ENCODE data around the gene AP4B1. TPM values are rescaled to one million over a fixed set of nuclear protein-coding genes. Genes with fewer than 3 reads are reported as not detected.

AP4B1 gene
- total and polyA plus RNA-seq, 9 of the 15 experiments (the other 6 are each of a cell fraction or from before 2014, with no cell fraction given), result 15.8 to 36.5 (median 24.6) TPM

GRCh38 chr1:113918243-113918642 is 13.6 kb upstream of the AP4B1 start:
- Histone ChIP-seq H3K9me1 (ENCODE audit: control insufficient read depth, insufficient read depth, low read length) (peaks cover 3% of the 10 kb centered on the region), H3K27me3 (ENCODE audit: control insufficient read depth in 2 of 2, insufficient read depth in 2 of 2, low read length in 2 of 2) (no peaks in the 10 kb centered on the region), H3K4me1 (replicated peaks in 1 of 2; ENCODE audit: control insufficient read depth in 2 of 2, insufficient read depth in 2 of 2, low read length in 2 of 2) (peaks cover 18 to 45% of the 10 kb centered on the region in 2 experiments; a peak in 4 of 5 replicates), H3K36me3 (ENCODE audit: control insufficient read depth, insufficient read depth, low read length) (peaks cover 3% of the 10 kb centered on the region; the same call in 2 of the 3 replicates), H4K20me1 (replicated peaks; ENCODE audit: control insufficient read depth, insufficient read depth, low read length) (no peaks in the 10 kb centered on the region), H3K9me3 (replicated peaks; ENCODE audit: control insufficient read depth, insufficient read depth, low read depth, low read length) (no peaks in the 10 kb centered on the region), H2AFZ (ENCODE audit: low read depth, low read length) (no peak overlapping the region), H3K9ac (ENCODE audit: insufficient read depth in 1 of 2, low read depth in 2 of 2, low read length in 2 of 2) (no peak overlapping the region), H3K4me2 (ENCODE audit: insufficient read depth, low read length) (no peak overlapping the region), H3K4me3 (no peak overlapping the region), H3K27ac (ENCODE audit: extremely low read depth, low read depth, low read length) (no peak overlapping the region), H3K79me2 (ENCODE audit: control insufficient read depth, insufficient read depth, low read length) (peaks cover 17% of the 10 kb centered on the region)
- no TSS peak for BruUV-seq (replicated peaks)
- peak; percentile 10; the same call in 2 of the 3 replicates for ATAC-seq
- FAIRE-seq, result peak; percentile 52
- in situ Hi-C loops (cut with MboI) (no loop called here), intact Hi-C loops (cut with micrococcal nuclease) (no loop called here)
- ChIA-PET POLR2A (interaction anchor here (1.4 to 6.5 kb wide), 3 partner anchors 9 to 13 kb away, joined by 4 to 64 read pairs (median 4); partner anchors contain the start of genes DCLRE1B and HIPK1), CTCF (ENCODE audit: low intra/inter-chr PET ratio) (no interaction called here)
- DNase-seq (ENCODE audit: extremely low read depth in 1 of 4, low spot score in 3 of 4), result peak in 2 of 4 experiments; percentile 51 to 60
- TF ChIP-seq MLLT1 (IDR thresholded peaks at IDR 0.05), result no peak
- TF ChIP-seq MTA2 (IDR thresholded peaks at IDR 0.05; ENCODE audit: low read depth), result no peak
- TF ChIP-seq SNRNP70 (optimal IDR thresholded peaks at IDR 0.05; ENCODE audit: low read depth, low read length), result no peak
- TF ChIP-seq ZNF561 (CRISPR knock-in tag; conservative IDR thresholded peaks at IDR 0.05), result no peak
- peak; percentile 59 for TF ChIP-seq CBFA2T3 (IDR thresholded peaks at IDR 0.05)
- TF ChIP-seq TAL1 (IDR thresholded peaks at IDR 0.05), result peak; percentile 17; the same call in 1 of the 2 replicates
- TF ChIP-seq KDM4B (IDR thresholded peaks at IDR 0.05; ENCODE audit: borderline replicate concordance in 2 of 2, low read depth in 1 of 2), result no peak
- TF ChIP-seq, protein P1, sequence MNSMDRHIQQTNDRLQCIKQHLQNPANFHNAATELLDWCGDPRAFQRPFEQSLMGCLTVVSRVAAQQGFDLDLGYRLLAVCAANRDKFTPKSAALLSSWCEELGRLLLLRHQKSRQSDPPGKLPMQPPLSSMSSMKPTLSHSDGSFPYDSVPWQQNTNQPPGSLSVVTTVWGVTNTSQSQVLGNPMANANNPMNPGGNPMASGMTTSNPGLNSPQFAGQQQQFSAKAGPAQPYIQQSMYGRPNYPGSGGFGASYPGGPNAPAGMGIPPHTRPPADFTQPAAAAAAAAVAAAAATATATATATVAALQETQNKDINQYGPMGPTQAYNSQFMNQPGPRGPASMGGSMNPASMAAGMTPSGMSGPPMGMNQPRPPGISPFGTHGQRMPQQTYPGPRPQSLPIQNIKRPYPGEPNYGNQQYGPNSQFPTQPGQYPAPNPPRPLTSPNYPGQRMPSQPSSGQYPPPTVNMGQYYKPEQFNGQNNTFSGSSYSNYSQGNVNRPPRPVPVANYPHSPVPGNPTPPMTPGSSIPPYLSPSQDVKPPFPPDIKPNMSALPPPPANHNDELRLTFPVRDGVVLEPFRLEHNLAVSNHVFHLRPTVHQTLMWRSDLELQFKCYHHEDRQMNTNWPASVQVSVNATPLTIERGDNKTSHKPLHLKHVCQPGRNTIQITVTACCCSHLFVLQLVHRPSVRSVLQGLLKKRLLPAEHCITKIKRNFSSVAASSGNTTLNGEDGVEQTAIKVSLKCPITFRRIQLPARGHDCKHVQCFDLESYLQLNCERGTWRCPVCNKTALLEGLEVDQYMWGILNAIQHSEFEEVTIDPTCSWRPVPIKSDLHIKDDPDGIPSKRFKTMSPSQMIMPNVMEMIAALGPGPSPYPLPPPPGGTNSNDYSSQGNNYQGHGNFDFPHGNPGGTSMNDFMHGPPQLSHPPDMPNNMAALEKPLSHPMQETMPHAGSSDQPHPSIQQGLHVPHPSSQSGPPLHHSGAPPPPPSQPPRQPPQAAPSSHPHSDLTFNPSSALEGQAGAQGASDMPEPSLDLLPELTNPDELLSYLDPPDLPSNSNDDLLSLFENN (IDR thresholded peaks at IDR 0.05; ENCODE audit: low read depth in 2 of 2, low read length in 2 of 2), result no peak
- TF ChIP-seq HDAC1 (IDR thresholded peaks at IDR 0.05), result peak in 1 of 2 experiments; percentile 29; a peak in 1 of 4 replicates
- TF ChIP-seq SRSF9 (IDR thresholded peaks at IDR 0.05; ENCODE audit: borderline replicate concordance, low read depth, low read length), result no peak
- TF ChIP-seq DDX20 (tag; IDR thresholded peaks at IDR 0.05; ENCODE audit: low read depth), result no peak
- no peak for TF ChIP-seq SRSF1 (IDR thresholded peaks at IDR 0.05; ENCODE audit: low read depth, low read length)
- TF ChIP-seq KDM1A (IDR thresholded peaks at IDR 0.05), result peak; percentile 24 to 40; a peak in 2 of 4 replicates
- TF ChIP-seq SMARCA4 (IDR thresholded peaks at IDR 0.05), result peak; percentile 55
- peak in 1 of 3 experiments; percentile 0; a peak in 1 of 6 replicates for TF ChIP-seq ZBTB11 (CRISPR knock-in tag; IDR thresholded peaks at IDR 0.05)

All from K562 (cell line).